Spleen (tissue), 7 donors: ENCODE measurements around the gene OPN1MW3.
"Not testable (repeated sequence)": the region's sequence is repeated elsewhere in the genome, so short reads cannot be mapped to it uniquely, and the experiment has no call there.

Source experiments
- POLR2A ChIP-seq, 3 donors: fragments of 450-650 bp; IDR thresholded peaks; one replicate each; pipeline ENCODE4 v1.5.1; 2017; ENCODE audit warnings: antibody characterized with exemption in 3 of 3, mild to moderate bottlenecking in 1 of 3
- TF ChIP-seq, protein P1 (sequence below), 11 experiments: fragments of 200-600 bp in 7 of 11; fragments of 450-650 bp in 4 of 11; sonication (generic) in 4 of 11; IDR thresholded peaks in 8 of 11; conservative IDR thresholded peaks in 3 of 11; 1 replicate in 7 of 11; 2 replicates in 4 of 11; pipeline versions ENCODE4 v1.4.0 to v1.8.0; 2016 to 2021; ENCODE audit warnings: antibody characterized with exemption in 11 of 11, inconsistent platforms in 4 of 11, mild to moderate bottlenecking in 1 of 11
- donor health status: DM: no; HTN: no; CAD: no; lungs with moderate emphysema.
- donor health status: DM: no; HTN: no; CAD: no.
- donor health status: DM: no; HTN: no; CAD: no.

DNA sequence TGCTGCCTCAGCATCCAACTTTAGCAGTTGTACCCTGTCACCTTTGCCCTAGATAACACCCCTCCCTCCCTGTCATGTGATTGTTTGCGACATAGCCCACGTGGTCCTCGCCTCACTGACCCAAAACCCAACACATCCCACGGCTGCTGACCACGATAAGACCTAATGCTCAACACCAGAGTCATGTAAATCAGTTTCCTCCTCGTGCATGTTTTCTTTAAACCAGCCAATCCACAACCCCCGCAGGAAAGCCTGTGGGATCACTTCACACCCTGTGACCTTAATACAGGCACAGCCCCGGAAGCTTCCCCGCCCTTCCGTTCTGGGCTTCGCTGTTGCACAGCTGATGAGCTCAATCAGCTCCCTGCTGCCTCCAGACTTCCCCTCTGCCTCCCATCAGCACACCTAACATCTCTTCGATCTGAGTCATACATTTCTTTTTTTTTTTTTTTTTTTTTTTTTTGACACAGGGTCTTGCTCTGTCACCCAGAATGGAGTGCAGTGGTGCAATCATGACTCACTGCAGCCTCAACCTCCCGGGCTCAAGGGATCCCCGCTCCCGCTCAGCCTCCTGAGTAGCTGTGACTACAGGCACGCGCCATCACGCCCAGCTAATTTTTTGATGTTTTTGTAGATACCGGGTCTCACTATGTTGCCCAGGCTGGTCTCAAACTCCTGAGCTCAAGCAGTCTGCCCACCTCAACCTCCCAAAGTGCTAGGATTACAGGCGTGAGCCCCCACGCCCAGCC, 47.5 kb upstream of the OPN1MW3 start:
- not testable (repeated sequence) for TF ChIP-seq POLR2A (IDR thresholded peaks at IDR 0.05)
- TF ChIP-seq, protein P1, sequence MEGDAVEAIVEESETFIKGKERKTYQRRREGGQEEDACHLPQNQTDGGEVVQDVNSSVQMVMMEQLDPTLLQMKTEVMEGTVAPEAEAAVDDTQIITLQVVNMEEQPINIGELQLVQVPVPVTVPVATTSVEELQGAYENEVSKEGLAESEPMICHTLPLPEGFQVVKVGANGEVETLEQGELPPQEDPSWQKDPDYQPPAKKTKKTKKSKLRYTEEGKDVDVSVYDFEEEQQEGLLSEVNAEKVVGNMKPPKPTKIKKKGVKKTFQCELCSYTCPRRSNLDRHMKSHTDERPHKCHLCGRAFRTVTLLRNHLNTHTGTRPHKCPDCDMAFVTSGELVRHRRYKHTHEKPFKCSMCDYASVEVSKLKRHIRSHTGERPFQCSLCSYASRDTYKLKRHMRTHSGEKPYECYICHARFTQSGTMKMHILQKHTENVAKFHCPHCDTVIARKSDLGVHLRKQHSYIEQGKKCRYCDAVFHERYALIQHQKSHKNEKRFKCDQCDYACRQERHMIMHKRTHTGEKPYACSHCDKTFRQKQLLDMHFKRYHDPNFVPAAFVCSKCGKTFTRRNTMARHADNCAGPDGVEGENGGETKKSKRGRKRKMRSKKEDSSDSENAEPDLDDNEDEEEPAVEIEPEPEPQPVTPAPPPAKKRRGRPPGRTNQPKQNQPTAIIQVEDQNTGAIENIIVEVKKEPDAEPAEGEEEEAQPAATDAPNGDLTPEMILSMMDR (IDR thresholded peaks at IDR 0.05 in 8 of 11, conservative IDR thresholded peaks at IDR 0.05 in 3 of 11), result not testable (repeated sequence)
